GM13977 (cell line): Measurements from ENCODE around the gene EML6.
"Not testable (repeated sequence)": the region's sequence is repeated elsewhere in the genome, so short reads cannot be mapped to it uniquely, and the experiment has no call there.

Experiments used
- DNase-seq: peaks from one replicate; pipeline ENCODE4 v3.0.0; 2012; ENCODE audit warnings: low spot score
- in situ Hi-C: fragments of 300-500 bp; cut with MboI; formaldehyde crosslinking; loops from one replicate; pipeline ENCODE4 v1.12.0; 2022; ENCODE audit warnings: low sequenced_read_pairs, low pct_unique_long_range_greater_than_20kb, mixed read lengths, inconsistent platforms; ENCODE audit not compliant: unreplicated experiment
- TF ChIP-seq, protein P1 (sequence below): IDR thresholded peaks from 2 replicates; pipeline ENCODE4 v1.5.1; 2012; ENCODE audit warnings: mild to moderate bottlenecking, control low read depth; ENCODE audit not compliant: insufficient read depth; ENCODE audit errors: extremely low read depth, missing control alignments

Gene EML6

DNA sequence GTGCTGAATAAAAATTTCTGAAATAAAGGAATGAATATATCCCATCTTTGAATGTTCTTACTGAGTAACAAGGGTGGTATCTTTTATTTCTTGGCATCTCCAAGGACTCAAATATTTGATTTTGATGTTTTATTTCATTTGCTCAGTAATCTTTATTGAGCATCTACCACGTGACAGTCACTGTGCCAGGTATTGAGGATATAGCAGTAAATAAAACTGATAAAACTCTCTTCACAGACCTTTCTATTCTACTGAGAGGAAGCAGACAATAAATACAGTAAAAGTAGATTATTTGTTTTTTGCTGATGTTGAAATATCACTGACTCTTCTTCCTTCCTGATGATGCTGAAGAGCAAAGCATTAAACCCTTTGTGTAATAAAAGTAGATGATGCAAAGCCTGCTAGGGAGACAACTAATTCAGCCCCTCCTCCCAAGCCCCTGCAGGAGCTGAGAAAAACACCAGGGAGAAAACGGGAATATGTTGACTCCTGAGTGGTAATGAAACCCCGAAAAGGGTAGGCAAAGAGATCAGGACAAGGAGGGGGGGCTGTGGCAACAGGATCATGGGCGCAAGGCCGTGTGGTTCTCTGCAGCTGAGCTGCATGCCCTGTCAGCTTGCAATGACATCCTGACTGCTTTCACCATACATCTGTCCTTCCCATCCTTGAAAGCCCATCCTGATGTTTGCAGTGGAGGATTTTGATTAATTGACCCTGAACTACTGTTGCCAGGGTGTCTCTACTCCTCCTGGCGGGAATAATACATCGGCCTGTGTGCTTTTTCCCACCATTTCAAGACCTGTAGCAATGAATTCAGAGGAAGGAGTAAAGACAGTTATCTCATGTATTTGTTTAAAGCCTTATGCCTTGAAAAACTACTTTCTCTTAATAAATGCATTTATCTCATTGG lies 117.4 kb downstream of the EML6 start:
- TF ChIP-seq, protein P1, sequence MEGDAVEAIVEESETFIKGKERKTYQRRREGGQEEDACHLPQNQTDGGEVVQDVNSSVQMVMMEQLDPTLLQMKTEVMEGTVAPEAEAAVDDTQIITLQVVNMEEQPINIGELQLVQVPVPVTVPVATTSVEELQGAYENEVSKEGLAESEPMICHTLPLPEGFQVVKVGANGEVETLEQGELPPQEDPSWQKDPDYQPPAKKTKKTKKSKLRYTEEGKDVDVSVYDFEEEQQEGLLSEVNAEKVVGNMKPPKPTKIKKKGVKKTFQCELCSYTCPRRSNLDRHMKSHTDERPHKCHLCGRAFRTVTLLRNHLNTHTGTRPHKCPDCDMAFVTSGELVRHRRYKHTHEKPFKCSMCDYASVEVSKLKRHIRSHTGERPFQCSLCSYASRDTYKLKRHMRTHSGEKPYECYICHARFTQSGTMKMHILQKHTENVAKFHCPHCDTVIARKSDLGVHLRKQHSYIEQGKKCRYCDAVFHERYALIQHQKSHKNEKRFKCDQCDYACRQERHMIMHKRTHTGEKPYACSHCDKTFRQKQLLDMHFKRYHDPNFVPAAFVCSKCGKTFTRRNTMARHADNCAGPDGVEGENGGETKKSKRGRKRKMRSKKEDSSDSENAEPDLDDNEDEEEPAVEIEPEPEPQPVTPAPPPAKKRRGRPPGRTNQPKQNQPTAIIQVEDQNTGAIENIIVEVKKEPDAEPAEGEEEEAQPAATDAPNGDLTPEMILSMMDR: no peak
- in situ Hi-C loops: loop anchor here (25.0 kb wide), 1 partner anchor 329 kb away; no protein-coding TSS in a partner anchor
- DNase-seq: no peak

DNA sequence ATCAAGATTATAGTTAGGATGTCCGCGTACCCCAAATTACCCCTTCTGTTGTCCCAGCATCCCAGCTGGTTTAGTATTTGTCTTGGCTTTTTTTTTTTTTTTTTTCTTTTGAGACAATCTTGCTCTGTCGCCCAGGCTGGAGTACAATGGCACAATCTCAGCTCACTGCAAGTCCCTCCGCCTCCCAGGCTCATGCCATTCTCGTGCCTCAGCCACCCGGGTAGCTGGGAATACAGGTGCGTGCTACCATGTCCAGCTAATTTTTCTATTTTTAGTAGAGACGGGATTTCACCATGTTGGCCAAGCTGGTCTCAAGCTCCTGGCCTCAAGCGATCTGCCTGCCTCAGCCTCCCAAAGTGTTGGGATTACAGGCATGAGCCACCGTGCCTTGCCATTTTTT lies 118.0 kb downstream of the EML6 start:
- in situ Hi-C loops: loop anchor here (25.0 kb wide), 1 partner anchor 329 kb away; no protein-coding TSS in a partner anchor
- not testable (repeated sequence) for DNase-seq

GRCh38 chr2:54845094-54845493 lies 121.6 kb downstream of the EML6 start:
- in situ Hi-C loops: loop anchor here (25.0 kb wide), 1 partner anchor 333 kb away; no protein-coding TSS in a partner anchor
- TF ChIP-seq, protein P1: no peak
- DNase-seq: no peak

GRCh38 chr2:54845514-54845913 lies 122.1 kb downstream of the EML6 start:
- TF ChIP-seq, protein P1: no peak
- in situ Hi-C loops: loop anchor here (25.0 kb wide), 1 partner anchor 333 kb away; no protein-coding TSS in a partner anchor
- DNase-seq: peak; percentile 42

GRCh38 chr2:54850171-54851122 lies 127.0 kb downstream of the EML6 start:
- in situ Hi-C loops: no loop called here
- TF ChIP-seq, protein P1: no peak
- DNase-seq: no peak

- no peak for DNase-seq
- TF ChIP-seq, protein P1: no peak
- in situ Hi-C loops: no loop called here
Measured at GRCh38 chr2:54853616-54854310, 130.3 kb downstream of the EML6 start.
